GM12891 (cell line): Measurements from ENCODE around the gene TENM3.

Experiments
- PAX5 ChIP-seq: IDR thresholded peaks from 2 replicates; pipeline ENCODE4 v1.6.1; 2011; ENCODE audit warnings: low read length, moderate library complexity, mild to moderate bottlenecking; ENCODE audit not compliant: insufficient read depth, severe bottlenecking
- POLR2A ChIP-seq: IDR thresholded peaks from 2 replicates; pipeline ENCODE4 v1.6.1; 2011; ENCODE audit warnings: low read depth, low read length, control low read depth
- POLR2AphosphoS5 ChIP-seq: IDR thresholded peaks from 2 replicates; pipeline ENCODE4 v1.6.1; 2011; ENCODE audit warnings: low read depth, low read length, control low read depth
- SPI1 ChIP-seq: IDR thresholded peaks from 2 replicates; pipeline ENCODE4 v1.6.1; 2011; ENCODE audit warnings: low read depth, low read length, control low read depth

DNA sequence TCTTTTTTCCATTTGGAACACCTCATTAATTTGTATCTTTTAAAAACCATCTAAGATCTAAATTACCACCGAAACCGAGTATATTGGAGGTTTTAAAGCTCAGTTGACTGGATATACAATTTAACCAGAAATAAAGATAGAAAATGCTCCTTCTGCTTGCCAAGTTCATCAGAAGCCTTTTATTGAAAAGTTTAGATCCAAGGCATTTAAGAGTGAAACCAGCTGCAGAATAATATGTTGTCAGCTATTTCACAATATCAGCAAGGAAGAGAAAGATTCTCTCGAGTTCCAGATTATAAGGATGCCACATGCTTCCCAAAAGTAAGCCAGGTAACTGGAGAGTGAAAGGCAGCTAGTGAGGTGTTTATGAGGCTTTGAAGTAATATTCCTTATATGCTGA, 456.6 kb downstream of the TENM3 start:
- TF ChIP-seq POLR2A (no peak), SPI1 (no peak), POLR2AphosphoS5 (no peak), PAX5 (no peak)
